ENCODE measurements around the gene VWF.
A peak's percentile ranks its signal among the peaks of the same experiment; 100 is the strongest.
"Not testable (repeated sequence)": the region's sequence is repeated elsewhere in the genome, so short reads cannot be mapped to it uniquely, and the experiment has no call there.

The VWF gene

DNA sequence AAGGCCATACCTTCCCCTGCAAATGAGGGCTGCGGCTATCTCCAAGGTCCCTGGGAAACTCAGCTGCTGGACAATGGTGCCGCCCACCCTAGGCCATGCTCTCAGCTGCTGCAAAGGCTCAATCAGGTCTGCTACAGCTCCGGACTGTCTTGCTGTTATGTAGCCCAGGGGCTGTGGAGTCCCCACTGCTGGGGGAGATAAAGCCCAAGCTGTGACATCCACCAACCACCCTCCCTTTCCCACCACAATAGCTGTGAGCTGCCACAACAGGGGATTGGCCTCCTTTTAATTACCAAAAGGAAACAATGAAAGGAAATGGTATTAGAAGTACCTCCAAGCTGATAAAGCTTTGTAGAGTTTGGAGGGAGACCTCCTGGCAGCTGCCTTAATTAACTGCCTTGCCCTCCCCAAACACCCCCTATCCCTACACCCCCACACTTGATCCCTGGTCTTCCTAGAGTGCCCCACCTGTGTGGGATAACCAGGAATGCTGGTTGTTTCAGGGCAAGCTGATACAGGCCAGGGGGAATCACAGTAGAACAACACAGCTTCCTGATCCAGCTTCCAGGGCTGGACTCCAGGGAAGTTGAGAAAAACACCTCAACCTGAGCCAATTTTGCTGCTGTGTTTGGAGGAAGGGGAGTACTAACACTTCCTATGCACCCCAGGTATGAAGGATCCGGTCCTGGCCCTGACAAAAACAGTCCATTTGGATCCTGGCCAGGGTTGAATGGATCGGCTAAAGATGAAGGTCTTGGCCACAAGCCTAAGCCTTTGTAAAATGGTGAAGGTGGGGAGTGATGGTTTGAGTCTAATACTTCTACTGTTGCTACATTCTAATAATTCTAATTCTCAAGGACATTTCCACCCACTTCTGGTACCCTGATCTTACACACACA, at the start of gene VWF:
VWF (minus strand) TSS at position 260 of the 899 bp plus-strand sequence. CDS start 1,474 bp downstream, outside the sequence.
- no peak for DNase-seq

DNA sequence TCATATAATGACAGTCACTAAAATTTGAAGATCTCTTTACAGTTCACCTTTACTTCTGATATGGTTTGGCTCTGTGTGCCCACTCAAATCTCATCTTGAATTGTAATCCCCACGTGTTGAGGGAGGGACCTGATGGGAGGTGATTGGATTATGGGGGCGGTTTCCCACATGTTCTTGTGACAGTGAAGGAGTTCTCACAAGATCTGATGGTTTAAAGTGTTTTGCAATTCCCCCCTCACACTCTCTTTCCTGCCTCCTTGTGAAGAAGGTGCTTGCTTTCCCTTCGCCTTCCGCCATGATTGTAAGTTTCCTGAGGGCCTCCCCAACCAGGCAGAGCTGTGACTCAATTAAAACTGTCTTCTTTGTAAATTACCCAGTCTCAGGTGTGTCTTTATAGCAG, 48.4 kb upstream of the VWF start:
- no peak for DNase-seq

DNA sequence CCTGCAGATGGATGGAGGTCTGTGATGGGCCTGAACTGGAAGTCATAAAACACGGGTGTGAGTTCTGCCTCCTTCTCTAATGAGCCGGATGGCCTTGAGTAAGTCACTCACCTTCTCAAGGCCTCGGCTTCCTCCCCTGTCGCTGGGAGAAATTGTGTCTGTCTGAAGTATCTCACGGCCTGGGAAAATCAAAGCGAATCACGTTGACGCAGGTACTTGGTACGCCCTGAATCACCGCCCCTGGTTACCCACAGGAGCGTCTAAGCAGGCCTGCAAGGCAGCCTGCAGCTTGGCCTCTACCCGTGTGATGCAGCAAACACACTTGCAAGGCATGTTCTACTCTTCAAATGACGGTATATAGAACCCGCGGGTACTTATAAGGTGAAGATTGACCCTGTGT, 47.6 kb upstream of the VWF start:
- no peak for DNase-seq

DNA sequence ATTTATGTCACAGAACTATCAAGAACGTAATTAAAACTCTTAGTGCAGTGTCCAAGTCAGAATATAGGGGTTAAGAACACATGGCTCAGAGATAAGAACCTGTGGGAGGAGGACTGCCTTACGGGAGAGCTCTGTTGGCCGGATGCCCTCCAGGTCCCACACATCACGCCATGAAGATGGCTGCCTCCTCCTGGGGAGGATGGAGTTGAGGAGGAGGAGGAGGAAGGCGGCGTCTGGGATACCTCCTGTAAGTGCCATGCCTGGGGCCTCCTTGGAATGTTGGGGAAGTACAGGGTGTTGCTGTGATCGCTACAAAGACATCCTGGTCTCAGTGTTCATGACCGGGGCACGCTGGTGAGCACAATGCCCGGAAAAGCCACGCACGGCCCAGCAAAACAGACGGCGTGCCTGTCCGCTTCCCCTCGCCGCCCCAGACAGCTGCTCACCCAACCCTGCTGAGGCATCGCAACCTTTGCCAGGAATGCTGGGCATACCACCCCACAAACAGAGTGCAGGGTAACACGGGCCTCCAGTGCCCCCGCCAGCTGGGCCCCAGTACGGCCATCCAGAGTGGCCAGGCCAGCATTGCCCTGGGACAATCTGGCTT, 47.0 kb upstream of the VWF start:
- no peak for DNase-seq

DNA sequence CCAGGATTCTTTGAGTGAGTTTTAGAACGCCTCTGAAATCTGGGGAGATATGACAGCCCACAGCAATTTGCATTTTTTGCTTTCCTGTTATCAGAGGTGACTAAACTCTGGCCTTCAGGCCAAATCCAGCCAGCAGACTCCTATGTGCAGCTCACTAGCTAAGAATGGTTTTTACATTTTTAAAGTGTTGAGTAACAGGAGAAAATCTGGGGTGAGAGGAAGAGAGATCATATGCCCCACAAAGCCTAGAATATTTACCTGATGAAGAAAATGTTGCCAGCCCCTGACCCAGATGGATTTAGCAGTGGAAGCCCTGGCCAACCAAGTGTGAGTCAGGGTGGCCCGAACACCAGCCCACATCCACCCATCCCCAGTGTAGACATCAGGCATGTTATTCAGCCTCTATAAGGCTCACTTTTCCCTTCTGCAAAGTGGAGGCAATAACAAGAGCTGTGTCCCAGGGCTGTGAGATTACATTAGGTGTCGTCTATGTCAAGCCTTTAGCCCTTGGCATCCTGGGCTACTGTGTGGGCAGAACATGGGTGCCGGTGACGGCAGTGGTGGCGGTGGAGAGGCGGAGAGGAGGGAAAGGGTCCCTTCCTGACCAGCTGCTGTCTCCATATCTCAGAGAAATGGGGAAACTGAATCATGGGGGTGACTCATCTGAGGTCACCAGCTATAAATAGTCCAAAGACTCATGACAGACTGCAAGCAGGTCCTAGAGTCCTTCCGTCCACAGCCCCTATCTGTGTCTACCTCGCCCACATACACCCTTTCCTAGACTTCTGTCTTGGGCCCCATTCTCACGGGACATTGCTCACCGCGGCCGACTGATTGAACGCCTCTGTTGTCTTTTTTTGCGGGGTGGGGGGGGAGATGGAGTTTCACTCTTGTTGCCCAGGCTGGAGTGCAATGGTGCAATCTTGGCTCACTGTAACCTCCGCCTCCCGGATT, 43.1 kb upstream of the VWF start:
- DNase-seq, result peak in 1 of 4 experiments; percentile 10

DNA sequence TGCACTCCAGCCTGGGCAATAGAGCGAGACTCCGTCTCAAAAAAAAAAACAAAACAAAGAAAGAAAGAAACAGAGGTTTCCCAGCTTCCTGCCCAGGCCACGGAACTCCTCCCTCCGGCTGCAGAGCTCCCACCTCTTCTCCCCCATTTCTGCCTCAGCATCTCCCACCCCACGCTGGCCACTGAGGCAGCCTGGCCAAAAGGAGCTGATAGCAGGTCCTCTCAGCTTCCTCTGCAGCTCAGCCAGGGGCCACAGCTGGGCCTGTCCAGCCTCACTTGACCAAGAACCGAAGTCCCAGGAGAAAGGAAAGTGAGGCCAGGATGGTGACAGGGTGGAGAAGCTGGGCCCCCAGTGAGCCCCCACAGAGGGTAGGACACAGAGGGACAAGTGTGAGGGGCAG, 42.3 kb upstream of the VWF start:
- DNase-seq, result no peak

DNA sequence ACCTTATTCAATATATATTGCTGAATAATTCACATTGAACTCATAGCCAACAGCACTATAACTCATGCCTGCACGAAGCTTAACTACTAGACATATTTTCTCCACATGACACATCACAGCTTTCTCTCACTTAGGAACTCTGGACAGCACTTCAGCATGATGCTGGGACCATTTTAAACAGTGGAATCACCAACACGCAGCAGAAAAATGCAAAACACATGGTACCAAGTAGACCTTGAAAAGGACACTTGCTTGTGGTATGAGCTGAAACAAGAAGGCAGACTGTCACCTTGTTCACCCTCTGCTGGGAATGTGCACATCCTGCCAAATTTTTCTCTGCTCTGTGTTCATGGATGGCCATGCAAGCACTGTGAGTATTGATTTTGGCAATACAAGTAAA, 40.9 kb upstream of the VWF start:
- DNase-seq, result no peak

DNA sequence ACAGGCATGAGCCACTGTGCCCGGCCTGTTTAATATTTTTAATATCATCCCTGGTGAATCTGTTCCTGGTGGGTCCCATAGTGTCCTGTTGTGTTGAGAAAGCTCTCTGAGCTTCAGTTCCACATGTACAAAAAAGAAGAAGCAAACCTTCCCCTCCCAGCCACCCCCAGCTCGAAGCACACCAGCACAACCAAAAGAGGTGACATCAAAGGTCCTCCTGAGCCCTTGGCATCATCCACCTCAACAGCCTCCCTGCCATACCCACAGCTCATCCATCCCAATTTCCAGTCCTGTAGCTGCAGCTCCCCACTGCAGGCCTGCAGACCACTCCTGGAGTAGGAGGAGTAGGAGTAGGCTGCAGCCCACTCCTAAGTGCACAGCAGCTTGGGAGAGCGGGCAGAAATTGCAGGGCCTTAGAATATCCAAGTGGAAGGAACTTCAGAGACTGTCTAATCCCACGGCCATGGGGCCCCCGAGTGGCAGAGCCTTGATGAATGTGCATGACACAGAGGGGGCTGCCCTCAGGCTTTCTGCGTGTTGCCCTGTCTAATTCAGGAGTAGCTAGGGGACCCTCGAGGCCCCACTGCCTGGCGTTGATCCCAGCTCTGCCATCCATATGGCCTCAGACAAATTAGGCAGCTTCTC, 39.1 kb upstream of the VWF start:
- DNase-seq, result no peak

DNA sequence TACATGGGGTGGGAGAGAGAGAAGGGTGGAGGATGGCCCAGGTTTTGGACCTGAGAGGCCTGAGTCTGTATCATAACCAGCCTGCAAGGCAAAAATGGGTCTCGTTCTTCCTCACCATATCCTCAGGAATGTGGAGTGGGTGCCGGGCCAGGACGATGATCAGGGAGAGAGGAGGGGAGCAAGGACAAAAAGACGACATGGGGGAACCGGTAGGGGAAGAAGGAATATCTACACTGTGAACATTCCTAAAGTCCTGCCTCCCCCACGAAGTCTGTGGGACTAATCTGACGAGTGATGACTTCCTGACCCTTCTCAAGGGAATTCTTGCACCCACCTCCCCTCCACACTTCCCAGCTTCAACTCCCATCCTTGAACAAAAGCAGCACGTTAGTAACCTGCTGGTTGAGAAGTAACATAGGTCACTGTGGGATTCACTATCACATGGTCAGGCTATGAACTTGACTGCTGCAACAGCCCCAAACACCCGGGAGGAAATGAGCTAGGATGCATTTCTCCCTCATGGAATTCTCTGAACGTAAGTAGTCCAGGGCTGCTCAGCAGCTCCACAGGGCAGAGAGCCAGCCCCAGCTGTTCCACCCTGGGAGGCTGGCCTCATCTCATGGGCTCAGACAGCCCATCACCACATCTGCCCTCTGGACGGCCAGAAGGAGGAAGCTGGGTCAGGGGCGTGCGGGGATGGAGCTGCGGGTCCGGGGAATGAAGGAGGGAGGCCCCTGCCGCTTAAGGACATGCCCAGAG, 36.8 kb upstream of the VWF start:
- no peak for DNase-seq

DNA sequence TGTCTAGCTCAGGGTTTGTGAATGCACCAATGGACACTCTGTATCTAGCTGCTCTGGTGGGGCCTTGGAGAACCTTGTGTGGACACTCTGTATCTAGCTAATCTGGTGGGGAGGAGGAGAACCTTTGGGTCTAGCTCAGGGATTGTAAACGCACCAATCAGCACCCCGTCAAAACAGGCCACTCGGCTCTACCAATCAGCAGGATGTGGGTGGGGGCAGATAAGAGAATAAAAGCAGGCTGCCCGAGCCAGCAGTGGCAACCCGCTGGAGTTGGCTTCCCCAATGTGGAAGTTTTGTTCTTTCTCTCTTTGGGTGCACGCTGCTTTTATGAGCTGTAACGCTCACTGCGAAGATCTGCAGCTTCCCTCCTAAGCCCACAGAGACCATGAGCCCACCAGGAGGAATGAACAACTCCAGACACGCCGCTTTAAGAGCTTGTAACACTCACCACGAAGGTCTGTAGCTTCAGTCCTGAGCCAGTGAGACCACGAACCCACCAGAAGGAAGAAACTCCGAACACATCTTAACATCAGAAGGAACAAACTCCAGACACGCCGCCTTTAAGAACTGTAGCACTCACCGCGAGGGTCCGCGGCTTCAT, 35.7 kb upstream of the VWF start:
- not testable (repeated sequence) for DNase-seq

DNA sequence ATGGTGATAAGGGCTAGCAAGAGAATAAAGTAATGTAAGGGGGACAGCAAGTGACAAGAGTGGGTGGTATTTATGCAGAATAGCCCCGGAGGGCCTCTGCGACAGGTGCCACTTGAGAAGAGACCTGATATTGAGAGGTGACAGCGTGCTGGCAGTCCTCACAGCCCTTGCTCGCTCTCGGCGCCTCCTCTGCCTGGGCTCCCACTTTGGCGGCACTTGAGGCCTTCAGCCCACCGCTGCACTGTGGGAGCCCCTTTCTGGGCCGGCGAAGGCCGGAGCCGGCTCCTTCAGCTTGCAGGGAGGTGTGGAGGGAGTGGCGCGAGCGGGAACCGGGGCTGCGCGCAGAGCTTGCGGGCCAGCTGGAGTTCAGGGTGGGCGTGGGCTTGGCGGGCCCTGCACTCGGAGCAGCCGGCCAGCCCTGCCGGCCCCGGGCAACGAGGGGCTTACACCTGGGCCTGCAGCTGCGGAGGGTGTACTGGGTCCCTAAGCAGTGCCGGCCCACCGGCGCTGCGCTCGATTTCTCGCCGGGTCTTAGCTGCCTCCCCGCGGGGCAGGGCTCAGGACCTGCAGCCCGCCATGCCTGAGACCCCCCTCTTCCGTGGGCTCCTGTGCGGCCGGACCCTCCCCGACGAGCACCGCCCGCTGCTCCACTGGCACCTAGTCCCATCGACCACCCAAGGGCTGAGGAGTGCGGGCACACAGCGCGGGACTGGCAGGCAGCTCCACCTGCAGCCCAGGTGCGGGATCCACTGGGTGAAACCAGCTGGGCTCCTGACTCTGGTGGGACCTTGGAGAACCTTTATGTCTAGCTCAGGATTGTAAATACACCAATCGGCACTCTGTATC, 34.9 kb upstream of the VWF start:
- DNase-seq, result not testable (repeated sequence)

DNA sequence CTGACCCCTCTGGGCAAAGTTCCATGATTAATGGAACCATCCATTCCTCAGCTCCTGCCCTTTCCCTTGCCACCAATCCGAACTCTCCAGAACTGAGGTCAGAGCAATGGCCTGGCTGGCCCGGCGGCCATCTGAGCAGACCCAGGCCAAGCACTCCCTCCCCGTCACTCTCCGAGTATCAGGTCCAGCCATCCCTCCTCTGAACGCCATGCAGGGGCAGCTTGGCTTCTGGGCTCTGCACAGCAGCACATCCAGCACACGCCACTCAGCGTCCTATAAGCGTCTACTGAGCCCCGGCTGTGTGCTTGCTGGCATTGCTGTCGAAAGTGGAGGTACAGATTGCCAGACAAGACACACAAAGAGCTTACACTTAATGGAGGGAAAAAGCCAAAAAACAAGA, 34.3 kb upstream of the VWF start:
- DNase-seq, result no peak

DNA sequence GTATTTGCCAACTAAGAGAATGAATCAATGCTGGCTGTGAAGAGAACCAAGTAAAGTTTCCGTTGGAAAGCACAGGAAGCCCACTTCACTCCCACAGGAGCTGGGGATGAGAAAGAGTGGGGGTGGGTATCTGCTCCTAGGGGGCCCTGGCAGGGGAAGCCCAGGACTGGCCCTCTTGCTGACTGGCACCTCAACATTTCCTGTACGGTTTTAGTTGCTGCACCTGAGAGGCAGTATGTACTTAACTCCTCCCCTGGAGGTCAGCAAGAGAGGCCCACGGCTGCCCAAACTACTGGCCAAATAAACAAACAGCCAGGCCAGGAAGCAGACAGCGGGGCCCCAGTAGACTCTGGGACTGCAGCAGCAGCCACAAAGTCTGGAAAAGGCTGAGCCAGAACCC, 33.8 kb upstream of the VWF start:
- DNase-seq, result no peak

DNA sequence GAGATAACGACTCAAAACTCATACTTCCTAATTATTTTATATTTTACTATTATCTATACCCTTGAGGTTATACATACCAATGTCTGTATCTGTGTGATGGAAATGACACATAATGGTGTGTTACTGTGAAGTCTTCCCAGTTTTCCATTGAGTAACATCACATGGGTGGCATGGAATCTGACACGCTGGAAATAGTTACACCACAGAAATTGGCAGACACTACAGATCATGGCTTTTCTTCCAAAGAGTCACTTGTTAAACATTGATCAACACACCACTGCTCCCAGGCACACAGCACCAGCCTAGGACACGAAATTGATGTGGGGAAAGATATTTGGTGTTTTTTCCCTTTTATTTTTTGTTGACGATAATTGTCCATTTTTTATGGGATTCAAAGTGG, 33.0 kb upstream of the VWF start:
- no peak for DNase-seq

DNA sequence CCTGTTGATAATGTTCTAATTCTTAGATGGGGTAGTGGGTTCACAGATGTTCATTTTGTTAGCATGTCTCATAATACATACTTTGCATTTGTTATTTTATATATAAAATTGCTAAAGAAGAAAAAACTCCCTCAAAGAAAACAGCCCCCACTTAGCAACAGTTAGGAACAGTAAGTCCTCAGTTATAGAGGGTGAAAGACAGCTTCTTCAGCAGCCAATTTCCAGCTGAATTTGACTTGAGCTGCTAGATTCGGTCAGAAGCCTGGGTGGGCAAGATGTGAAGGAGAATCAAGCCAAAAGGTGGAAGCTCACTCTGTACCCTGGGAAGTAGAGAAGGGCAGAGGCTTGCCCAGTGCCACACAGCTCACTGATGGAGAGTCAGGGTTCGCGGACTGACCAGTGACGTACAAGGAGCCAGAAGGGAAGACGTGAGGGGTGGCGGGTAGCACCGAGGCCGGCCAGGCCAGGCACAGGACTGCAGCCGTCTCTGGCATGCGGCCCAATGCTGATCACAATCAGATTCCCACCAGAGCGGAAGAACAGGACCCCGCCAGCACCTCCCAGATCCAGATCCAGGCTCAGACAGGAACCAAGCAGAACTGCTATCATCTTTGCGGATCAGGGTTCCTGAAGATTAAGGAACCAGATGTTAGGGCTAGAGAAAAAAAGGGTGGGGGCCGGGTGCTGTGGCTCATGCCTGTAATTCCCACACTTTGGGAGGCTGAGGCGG, 30.4 kb upstream of the VWF start:
- DNase-seq, result no peak

DNA sequence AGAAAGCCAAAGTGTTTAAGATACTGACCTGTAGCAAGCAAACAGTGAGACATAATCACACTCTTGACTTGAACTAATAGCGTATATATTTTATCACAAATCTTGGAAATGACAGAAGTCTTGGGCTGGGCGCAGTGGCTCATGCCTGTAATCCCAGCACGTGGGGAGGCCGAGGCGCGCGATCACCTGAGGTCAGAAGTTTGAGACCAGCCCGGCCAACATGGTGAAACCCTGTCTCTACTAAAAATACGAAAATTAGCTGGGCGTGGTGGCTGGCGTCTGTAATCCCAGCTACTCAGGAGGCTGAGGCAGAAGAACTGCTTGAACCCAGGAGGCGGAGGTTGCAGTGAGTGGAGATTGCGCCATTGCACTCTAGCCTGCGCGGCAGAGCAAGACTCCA, 24.3 kb upstream of the VWF start:
- not testable (repeated sequence) for DNase-seq

DNA sequence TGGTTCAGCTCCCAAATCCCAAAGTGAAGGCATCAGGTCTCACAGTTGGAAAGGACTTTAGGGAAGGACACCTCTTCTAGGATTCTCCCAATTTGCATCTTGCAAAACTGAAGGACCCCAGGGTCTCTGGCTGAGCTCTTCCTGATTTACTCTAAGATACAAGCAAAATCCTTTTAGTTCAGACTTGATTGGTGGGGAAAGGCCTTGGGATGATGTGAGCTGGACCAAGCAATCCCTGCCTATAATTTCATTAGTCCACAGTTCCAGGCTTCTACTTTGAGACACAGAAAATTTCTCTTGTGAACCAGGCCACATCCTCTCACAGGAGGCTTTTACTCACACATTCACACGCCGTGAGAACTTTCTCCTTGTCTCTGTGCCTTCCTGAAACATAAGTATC, 23.6 kb upstream of the VWF start:
- no peak for DNase-seq

DNA sequence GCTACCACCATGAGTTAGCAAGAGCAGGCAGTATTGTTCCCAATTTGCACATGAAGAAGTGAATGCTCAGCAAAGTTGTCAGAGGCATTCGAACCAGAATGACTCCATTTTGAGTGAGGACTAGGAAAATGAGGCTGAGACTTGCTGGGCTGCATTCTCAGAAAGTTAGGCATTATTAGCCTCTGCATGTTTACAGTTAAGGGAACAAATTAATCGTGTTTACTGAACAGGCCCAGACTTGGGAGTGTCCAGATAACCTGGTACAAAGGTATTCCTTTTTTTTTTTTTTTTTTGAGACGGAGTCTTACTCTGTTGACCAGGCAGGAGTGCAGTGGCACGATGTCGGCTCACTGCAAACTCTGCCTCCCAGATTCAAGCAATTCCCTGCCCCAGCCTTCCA, 22.5 kb upstream of the VWF start:
- no peak for DNase-seq

DNA sequence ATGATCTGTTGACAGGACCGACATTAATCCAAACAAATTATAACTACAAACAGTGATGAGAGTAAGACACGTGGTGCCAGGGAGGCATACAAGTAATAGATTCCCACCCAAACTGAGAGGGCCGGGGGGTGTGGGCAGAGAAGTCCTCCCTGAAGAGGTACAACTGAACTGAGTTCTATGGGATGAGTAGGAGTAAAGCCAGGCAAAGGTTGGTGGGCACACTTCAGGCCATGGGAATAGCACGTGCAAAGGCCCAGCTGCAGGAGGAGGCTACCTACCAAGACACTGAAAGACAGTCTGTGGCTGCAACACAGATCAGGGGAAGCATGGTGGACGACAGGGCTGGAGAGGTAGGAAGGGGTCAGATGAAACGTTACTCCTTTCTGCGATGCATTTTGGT, 22.0 kb upstream of the VWF start:
- DNase-seq, result no peak

DNA sequence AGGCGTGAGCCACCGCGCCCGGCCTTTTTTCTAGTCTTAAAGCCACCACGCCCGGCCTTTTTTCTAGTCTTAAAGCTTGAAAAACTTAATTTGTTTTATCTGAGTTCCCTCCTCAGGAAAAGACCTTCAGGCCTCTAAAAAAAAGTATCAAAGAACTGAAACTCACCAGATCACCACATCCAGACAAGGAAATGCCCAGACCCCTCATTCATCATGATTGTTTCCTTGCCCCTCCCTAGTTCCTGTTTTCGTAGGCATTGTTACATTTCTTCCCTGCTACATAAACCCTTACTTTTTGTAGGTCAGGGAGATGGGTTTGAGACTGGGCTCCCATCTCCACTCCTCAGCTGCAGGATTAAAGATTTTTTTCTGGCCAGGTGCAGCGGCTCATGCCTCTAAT, 21.1 kb upstream of the VWF start:
- no peak for DNase-seq

Measured in activated naive CD4-positive, alpha-beta T cell (primary cell).